Smooth muscle cell of bladder (primary cell): ENCODE measurements around the gene EPHA5. TPM values are rescaled to one million over a fixed set of nuclear protein-coding genes. Genes with fewer than 3 reads are reported as not detected.

Experiments used
- total RNA-seq: library from RNA; depleted of rRNA; stranded (reverse); fragments of >200 nt; gene quantifications from 2 replicates; pipeline ENCODE4 v1.2.3, GENCODE V29; 2014

Gene EPHA5
- 7.1 and 19.0 TPM in 2 replicates for total RNA-seq

GRCh38 chr4:65670331-65671031 lies at the start of gene EPHA5:
TSS of gene EPHA5 (minus strand) at chr4:65670489. CDS start at chr4:65669742, 747 bp downstream.

